LHCN-M2 (cell line): ENCODE data around the gene NSF. TPM values are rescaled to one million over a fixed set of nuclear protein-coding genes. Genes with fewer than 3 reads are reported as not detected.

ENCODE experiments used
- DNase-seq: peaks from one replicate; pipeline ENCODE4 v3.0.0-alpha.2; 2012; ENCODE audit warnings: low read depth
- total RNA-seq: library from RNA; depleted of rRNA; stranded (reverse); fragments of >200 nt; gene quantifications from 2 replicates; pipeline ENCODE4 v1.2.3, GENCODE V29; 2014; rRNA removed

The NSF gene
- total RNA-seq, 1 experiment from 2014 or later, result 57.5 TPM

DNA sequence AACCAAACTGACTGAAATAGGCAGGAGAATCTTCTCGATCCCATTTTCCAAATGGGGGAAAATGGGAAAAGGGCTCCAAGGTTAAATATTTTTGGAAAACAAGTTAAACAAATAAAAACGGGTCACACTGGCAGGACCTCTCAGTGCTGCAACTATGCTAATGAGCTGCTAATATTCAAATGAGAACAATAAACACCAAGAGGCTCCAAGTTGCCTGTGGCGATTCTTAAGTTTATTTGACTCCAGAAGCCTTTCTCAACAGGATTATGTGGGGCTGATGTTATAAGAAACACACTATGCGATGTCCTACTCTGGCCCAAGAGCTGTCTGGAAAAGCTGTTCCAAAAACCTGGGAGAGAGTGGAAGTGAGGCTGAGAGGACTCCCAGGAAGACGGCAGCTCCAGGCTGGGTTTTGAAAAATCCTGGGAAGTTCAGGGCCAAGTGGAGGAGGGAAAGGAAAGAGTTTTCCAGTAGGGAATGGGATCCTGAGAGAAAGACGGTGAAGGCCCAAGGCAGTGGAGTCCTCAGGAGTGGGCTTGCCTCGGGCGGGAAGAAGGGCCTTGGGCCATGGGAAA is 206.6 kb downstream of the NSF start:
- no peak for DNase-seq

DNA sequence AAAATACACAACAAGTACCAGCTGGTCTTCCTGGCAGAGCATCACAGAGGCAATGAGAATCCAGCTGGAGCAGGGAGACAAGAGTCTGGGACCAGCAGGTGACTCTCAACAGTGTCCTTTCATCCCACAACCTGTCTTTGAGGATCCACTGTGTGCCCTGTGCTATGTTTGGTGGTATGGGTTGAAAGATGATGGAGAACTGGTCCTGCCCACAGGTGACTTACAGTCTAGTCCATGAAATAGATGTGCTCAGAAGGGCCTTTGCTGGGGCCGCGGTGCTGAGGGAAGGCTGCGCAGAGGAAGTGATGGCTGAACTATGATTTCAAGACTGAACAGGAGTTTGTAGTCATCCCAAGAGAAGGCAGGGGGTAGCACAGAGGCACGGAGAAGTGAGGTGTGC is 210.1 kb downstream of the NSF start:
- no peak for DNase-seq

DNA sequence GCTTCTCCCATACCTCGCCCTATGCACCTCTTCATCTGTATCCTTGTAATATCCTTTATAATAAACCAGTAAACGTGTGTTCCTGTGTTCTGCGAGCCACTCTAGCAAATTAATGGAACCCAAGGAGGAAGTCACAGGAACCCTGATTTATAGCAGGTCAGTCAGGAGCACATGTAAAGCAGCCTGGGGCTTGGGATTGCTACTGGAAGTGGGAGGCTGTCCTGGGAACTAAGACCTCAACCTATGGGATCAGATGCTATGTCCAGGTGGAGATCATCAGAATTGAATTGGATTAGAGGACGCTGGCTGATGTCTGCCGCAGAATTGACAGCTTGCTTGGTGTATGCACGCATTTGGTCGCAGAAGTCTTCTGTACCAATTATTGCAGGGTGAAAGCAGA is 212.3 kb downstream of the NSF start:
- DNase-seq, result no peak

GRCh38 chr17:46803544-46803943 is 213.1 kb downstream of the NSF start:
- DNase-seq, result no peak

DNA sequence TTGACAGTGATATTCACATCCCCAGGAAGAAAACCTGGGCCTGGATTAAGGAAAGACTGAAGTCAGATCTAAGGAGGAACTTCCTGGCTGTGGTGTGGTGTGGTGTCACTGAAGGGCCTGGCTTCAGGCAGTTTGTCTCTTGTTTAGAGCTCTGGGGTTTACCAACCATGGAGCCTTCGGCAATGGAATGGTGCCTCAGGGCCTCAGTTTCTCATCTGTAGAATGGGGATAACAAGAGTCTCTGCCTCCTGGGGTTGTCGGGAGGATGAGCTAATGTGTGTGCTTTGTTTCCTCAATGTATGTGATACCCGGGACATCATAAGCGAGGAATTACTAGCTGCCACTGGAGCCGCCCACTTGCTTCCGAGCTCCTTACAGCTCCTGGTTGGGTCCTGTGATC is 215.3 kb downstream of the NSF start:
- no peak for DNase-seq

Other genes starting within 250 kb of the NSF start
- gene ARL17B, start 228.9 kb upstream of the NSF start, total RNA-seq, result 11.3 and 14.9 TPM in 2 replicates
- 3.4 and 4.2 TPM in 2 replicates for gene LRRC37A2, start 78.2 kb upstream of the NSF start, total RNA-seq
- gene ARL17A, start 11.0 kb upstream of the NSF start, total RNA-seq, result 4.4 and 5.8 TPM in 2 replicates
- 0.57 and 1.0 TPM in 2 replicates for gene WNT3, start 228.0 kb downstream of the NSF start, total RNA-seq